ENCODE results near the gene CDK5RAP1.
"Not testable (repeated sequence)": the region's sequence is repeated elsewhere in the genome, so short reads cannot be mapped to it uniquely, and the experiment has no call there.

Gene CDK5RAP1

DNA sequence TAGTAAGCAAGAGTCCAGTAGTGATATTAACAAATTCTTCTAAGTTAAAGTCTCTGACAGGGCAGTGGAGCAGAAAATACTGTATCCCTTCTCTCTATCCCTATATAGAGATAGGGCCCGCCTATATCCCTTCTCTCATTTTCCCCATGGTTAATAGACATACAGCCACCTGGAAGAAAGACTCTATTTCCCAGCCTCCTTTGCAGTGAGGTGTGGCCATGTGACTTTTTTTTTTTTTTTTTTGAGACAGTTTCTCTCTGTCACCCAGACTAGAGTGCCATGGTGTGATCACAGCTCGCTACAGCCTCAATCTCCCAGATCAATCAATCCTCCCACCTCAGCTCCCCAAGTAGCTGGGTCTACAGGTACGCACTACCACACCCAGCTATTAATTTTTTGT lies 16.7 kb upstream of the CDK5RAP1 start:
- DNase-seq: no peak

DNA sequence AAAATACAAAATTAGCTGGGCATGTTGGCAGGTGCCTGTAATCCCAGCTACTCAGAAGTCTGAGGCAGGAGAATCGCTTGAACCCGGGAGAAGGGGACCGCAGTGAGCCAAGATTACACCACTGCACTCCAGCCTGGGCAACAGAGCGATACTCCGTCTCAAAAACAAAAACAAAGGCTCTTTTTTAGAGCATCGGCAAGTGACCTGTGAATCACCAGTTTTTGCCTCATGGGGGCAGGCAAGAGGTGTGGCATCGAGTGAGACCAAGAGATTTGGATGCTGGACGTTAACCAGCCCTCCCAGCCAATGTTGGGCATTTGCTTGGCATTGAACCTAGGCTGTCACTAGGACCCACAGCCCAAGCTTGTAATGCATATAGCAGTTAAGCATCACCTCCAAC lies 14.6 kb upstream of the CDK5RAP1 start:
- DNase-seq: no peak

DNA sequence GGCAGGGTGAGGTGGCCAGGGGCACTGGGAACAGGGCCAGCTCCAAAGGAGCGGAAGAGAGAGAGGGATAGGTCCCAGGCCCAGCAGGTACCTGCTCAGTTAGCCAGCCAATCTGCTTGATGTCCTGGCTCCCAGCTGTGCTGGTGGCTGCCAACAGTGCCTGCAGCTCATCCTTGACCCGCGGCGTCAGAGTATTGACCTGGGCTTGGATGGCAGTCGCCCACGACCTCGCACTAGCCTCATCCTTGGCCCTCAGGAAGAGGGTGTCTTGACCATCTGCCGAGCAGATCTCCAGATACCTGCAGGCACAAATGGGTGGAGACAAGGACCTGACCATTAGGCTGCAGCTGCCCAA lies 11.1 kb upstream of the CDK5RAP1 start:
- no peak for DNase-seq

DNA sequence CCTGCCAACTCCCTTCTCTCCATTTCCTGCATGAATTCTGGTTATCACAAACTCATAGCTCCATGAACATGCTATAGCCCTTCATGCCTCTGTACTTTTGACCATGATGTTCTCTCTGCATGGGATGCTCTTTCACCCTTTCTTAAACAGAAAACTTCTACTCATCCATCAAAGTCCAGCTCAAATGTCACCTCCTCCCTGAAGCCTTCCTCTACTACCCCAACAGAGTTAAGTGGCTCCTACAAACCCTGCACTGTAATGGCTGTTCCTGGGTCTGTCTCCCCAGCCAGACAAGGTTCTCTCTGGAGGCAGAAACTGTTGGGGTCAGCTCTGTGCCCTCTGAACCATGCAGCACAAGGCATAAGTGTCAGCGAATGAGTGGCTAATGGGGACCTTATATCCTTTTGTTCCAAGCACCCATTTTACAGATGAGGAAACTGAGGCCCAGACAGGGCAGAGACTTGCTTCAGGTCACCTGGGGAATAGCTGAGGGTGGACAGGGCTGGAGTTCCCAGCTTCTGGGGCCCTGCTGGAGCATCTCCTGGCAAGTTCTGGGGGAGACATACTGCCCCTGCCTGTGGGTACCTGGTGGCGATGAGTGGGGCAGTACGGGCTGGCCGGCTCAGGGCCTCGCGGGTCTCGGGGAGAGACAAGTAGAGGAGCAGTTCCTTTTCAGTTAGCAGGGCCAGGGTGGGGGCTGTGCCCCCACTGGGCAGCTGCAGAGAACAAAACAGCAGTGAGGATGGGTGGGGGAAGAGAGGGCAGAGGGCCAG lies 10.6 kb upstream of the CDK5RAP1 start:
- no peak for DNase-seq

DNA sequence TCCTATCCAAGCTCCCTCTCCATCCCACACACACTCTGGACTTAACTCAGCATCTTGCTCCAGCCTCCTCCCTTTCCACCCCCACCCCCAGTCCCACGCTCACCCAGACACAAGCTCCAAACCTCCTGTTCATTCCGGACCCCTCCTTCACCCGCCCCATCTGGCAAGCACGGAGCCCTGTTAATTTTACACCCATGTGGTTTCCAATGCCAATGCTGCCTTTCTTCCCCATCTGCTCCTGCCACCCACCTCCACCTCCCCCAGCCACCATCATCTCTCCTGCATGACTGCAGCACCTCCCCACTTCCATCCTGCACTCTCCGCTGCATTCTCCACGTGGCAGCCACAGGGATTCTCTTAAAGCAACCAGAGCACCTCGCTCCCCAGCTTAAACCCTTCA lies 9.9 kb upstream of the CDK5RAP1 start:
- no peak for DNase-seq

DNA sequence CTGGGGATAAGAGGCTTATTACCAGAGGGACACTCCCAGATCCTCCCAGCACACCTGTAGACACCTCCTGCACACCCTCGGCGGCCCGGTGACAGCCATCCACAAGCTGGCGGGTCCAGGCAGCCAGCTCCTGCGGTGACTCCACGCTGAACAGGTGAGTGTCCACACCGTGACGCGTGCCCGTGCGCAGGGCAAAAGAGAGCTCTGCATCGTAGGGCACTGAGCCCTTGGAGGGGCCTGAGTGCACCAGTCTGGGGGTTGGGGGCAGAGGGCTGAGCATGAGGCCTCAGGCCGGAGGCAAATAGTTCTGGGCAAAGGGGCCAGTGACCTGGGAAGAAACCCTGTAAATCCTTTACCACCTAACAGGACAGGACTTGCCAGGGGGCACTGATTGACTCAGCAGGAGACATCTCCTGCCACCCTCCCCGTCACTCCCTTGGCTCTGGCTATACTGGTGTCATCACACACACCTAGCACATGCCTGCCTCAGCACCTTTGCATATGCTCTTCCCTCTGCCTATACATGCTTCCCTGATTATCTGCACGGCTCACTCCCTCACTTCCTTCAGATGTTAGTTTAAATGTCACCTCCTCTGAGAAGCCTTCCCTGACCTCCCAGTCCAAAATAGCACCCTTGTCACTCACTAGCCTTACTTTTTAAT lies 8.9 kb upstream of the CDK5RAP1 start:
- DNase-seq: no peak

DNA sequence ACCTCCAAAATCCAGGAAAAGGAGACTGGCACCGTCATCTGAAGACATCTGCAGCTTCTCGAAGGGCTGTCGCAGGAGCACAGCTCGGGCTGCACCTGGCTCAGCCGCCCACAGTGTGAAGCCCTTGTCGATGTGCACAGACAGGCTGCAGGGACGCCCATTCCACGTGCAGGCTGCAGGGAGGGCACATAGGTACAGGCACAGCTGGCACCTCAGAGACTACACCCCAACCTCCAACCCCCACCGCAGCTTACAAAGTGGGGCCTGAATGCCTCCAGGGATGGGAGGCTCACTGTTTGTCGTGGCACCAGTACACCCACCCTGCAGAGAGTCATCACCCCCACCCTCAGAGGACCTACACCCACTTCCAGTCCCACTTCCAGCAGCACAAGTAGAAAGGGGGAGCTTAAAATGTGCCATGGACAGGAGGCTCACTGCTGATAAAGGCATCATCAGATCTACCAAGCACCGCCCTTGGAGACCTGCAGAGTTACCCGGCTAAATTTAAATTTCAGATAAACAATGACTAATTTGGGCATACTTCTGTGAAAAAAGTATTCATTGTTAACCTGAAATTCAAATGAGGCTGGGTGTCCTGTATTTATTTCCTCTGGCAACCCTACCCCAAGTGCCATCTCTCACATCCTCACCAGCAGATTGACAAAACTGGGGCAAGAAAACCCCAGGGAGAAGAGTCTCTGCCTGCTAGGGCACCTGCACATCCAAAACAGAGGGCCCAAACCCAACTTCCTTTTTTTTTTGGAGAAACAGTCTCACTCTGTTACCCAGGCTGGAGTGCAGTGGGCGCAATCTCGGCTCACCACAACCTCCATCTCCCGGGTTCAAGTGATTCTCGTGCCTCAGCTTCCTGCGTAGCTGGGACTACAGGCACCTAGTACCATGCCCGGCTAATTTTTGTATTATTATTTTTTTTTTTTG lies 7.7 kb upstream of the CDK5RAP1 start:
- DNase-seq: no peak

DNA sequence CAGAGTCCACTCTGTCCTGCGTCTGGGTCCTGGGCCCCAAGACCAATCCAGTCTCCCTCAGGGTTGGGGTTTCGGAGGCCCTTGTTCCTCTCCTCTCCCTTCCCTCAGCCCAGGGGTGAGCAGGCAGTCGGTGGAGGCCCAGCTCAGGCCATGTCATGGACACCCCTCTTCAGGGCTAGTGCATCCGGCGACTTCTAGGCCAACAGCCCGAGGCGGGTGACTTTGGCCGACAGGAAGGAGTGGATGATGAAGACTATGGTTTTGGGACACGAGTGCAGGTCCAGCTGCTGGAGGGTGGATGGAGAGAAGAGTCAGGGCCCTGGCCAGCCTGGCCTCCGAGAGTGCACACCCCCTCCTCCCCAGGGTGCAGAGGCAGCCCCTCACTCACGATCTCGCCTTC lies 7.0 kb upstream of the CDK5RAP1 start:
- DNase-seq: no peak

DNA sequence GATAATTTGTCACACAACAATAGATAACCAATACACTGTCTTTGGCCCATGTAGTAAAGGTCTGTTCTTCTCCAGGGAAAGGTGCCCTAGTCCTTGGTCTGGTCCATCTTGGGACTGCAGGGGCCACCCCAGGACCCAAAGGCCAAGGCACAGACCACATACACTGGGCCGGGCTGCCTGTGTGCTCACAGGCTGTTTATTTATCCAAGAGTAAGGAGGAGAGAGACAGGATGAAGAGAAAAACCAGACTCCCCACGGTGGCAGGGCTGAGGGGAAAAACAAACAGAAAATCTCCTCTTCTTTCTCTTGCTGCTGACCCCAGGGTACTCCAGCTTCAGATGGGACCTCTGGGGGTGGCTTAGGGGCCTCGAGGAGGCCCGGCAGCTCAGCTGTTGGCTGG lies 6.5 kb upstream of the CDK5RAP1 start:
- no peak for DNase-seq

DNA sequence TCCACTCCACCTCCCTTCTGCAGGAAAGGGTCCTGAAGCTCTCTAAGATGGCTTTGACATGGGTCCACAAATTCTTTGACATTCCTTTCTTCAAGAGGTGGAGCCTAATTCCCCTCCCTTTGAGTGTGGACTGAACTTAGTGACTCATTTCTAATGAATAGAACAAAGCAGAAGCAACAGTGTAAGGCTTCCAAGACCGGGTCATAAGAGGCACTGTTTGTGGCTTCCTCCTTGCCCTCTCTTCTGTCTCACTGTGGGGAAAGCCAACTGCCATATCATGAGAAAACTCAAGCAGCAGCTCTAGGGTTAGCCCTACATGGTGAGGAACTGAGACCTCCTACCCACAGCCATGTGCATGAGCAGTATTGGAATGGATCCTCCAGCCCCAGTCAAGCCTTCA lies 5.9 kb upstream of the CDK5RAP1 start:
- DNase-seq: no peak

DNA sequence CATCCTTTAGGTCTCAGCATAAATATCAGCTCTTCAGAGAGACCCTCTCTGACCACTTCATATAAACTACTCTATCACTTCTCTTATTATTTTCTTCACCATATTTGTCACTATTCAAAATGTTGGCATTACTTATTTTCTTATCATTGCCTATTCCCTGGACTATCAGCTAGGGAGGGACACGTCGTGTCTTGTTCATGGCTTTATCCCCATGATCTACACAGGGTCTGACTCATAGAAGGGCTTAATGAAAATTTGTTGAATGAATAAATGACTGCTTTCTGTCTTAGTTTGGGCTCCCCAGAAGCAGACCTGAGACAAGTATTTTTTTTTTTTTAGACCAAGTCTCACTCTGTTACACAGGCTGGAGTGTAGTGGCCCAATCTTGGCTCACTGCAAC lies 3.0 kb upstream of the CDK5RAP1 start:
- DNase-seq: no peak

DNA sequence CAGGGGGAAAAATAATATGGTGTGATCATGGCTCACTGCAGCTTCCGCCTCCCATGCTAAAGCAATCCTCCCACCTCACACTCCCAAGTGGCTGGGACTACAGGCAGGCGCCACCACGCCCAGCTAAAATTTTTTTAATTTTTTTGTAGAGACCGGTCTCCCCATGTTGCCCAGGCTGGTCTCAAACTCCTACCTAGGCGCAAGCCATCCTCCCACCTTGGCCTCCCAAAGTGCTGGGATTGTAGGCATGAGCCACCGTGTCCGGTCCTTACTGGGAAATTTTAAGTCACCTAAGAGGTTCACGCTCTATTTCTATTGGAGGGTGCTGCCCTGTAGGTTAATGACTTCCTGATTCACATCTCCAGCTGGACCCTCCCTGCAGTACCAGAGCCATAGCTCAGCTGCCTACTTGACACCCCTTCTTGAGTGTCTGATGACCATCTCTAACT lies 626 bp upstream of the CDK5RAP1 start:
- DNase-seq: no peak

DNA sequence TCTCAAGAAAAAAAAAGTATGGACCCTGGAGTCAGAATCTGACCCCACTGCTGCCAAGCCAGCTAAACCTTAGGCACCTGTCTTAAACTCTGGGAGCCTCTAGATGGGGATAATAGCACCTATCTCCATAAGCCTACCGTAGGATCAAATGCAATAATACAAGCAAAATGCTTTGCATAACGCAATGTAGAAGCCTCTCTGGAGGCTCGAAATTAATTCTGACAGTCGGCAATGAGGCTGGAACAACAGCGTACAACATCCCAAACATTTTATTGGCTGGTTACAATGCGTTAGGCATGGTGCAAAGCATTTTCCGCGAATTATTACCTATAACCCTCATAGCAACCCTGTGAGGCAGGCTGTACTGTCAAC lies 521 bp downstream of the CDK5RAP1 start:
- DNase-seq: no peak

DNA sequence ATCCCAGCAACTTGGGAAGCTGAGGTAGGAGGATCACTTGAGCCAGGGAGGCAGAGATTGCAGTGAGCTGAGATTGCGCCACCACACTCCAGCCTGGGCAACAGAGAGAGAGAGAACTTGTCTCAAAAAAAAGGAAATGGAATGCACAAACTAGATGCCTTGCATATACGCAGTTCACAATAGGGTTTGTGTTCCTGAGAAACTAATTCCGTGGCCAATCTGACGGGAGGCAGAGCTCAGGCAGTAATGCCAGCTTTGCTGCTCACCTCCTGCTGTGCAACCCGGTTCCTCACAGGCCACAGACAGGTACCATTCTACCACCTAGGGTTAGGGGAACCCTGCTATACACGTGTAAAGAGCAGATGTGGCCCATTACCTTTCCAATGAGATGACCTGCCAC lies 1.4 kb downstream of the CDK5RAP1 start:
- no peak for DNase-seq

DNA sequence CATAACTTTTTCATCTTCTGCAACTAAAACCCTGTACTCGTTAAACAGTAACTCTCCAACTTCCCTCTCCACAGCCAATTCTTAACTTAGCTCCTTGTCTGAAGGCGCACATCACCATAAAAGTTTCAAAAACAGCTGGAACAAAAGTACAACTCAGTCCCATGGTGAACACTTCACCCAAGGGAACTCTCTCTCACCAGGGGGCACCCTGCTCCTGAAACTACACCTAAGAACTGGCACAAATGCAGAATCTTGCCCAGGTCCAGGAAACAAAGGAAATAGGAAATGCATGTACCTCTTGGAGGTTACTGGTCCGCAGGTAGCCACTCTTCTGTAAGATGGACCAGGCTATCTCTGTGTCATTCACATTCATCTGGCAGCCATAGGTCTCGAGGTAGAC lies 6.6 kb downstream of the CDK5RAP1 start:
- DNase-seq: no peak

DNA sequence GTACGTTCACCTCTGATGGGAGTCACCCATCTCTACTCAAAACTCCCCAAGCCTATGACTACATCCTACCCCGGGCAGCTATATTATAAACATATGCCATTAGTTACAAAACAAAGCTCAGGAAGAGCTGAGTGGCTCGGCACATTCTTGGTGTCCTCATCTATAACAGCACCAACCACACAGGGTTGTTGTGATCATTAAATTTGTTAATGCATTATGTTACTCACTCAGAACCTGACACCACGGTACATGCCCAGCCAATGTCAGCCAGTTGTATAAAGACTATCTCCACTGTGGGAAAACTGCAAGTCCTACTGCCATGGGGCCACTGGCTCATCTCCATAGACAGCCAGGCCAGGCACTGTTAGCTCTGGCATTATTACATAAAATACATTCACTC lies 7.7 kb downstream of the CDK5RAP1 start:
- DNase-seq: no peak

DNA sequence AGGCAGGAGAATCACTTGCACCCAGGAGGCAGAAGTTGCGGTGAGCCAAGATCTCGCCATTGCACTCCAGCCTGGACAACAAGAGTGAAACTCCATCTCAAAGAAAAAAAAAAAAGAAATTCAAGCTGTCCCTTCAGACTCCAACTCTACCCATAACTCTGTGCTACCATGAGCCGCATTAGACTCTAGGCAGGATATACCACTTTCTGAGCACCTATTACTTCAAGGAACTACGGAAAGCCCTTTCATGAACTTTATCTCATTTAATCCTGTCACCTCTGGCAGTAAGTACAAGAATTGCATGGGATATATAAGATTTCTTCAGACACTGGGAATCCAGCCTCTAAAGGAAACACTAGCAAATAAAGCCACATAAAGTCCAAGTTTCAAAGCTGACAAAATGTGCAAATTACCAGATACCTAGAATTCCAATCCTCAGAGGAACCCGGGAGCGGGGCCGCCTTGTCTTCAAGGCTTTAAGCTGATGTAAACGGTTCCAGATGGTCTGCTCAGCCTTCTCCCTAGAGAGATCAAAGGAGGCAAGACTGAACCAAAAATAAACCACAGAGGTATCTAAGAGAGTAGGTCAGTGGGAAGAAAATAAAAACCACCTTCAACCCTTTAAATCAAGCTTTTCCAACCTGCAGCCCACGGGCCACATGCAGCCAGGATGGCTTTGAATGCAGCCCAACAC lies 9.4 kb downstream of the CDK5RAP1 start:
- no peak for DNase-seq

DNA sequence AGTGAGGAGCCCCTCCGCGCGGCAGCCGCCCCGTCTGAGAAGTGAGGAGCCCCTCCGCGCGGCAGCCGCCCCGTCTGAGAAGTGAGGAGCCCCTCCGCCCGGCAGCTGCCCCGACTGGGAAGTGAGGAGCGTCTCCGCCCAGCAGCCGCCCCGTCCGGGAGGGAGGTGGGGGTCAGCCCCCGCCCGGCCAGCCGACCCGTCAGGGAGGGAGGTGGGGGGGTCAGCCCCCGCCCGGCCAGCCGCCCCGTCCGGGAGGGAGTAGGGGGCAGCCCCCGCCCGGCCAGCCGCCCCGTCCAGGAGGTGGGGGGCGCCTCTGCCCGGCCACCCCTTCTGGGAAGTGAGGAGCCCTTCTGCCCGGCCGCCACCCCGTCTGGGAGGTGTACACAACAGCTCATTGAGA lies 12.0 kb downstream of the CDK5RAP1 start:
- DNase-seq: not testable (repeated sequence)

DNA sequence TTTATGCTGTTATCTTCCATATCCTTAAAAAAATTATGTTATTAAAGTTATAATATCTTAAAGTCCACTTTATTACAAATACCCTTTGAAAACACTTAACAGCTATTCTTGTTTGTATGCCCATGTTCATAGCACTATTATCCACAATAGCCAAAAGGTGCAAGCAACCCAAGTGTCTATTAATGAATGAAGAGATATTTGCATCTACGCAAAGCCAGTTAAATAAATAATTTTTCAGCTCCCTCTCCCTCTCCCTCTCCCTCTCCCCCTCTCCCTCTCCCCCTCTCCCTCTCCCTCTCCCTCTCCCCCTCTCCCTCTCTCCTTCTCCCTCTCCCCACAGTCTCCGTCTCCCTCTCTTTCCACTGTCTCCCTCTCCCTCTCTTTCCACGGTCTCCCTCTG lies 13.1 kb downstream of the CDK5RAP1 start:
- DNase-seq: no peak

DNA sequence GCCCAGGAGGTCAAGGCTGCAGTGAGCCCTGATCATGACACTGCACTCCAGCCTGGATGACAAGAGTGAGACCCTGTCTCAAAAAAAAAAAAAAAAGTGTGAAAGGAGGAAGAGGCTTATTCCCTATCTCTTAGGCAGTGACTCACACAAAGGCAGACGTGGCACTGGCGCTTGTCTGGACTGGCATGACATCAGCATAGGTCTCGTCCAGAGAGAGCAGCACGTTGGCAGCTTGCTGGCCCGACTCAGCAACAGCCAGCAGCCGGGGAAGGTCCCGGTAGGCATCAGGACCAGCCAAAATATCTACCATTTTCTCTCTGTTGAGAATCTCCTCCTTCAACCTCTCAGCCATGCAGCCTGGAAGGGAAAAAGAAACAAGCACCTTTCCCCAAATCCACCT lies 14.1 kb downstream of the CDK5RAP1 start:
- no peak for DNase-seq

DNA sequence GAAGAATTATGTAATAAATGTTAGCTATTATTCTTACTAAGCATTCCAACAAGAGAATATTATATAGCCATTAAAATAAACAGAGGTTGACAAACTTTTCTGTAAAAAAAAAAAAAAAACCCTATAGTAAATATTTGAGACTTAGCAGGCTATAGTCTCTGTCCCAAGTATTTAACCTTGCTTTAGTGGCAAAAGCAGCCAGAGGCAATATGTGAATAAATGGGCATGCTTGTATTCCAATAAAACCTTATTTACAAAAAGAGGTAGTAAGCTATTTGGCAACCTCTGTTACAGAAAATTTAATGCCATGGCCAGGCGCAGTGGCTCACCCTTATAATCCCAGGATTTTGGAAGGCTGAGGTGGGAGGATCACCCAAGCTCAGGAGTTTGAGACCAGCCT lies 14.6 kb downstream of the CDK5RAP1 start:
- DNase-seq: no peak

DNA sequence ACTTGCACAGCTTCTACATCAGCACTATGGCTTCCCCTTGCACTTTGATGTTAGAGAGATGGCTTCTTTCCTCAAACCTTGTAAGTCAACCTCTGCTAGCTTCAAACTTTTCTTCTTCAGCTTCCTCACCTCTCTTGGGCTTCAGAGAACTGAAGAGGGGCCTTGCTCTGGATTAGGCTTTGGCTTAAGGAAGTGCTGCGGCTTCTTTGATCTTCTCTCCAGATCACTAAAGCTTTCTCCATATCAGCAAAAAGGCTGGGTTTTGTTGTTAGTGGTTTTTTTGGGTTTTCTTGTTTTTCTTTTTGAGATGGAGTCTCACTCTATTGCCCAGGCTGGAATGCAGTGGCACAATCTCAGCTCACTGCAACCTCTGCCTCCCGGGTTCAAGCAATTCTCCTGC lies 24.0 kb downstream of the CDK5RAP1 start:
- no peak for DNase-seq

Data from activated gamma-delta T cell (primary cell).